Neural cell (in vitro differentiated cells): Measurements from ENCODE around the gene ALS2CL. TPM values are rescaled to one million over a fixed set of nuclear protein-coding genes. Genes with fewer than 3 reads are reported as not detected.

Experiments
- H2AFZ ChIP-seq: fragments of 200-600, 300-800 bp; sonication (generic), shearing (Covaris generic); 2 replicates; pipeline ENCODE4 v1.6.0; 2014; ENCODE audit warnings: low read depth, mild to moderate bottlenecking, antibody characterized with exemption, low read length, moderate library complexity
- H3F3A ChIP-seq: fragments of 200-600 bp; shearing (Covaris generic); 2 replicates; pipeline ENCODE4 v1.6.1; 2016; ENCODE audit warnings: mild to moderate bottlenecking, moderate library complexity, mixed read lengths, antibody characterized with exemption, low read length; ENCODE audit not compliant: insufficient read depth, poor library complexity, severe bottlenecking
- H3K27ac ChIP-seq: fragments of 200-600, 300-800 bp; sonication (generic), shearing (Covaris generic); 2 replicates; pipeline ENCODE4 v1.5.1; 2014; ENCODE audit warnings: mild to moderate bottlenecking, low read length, moderate library complexity
- H3K27me3 ChIP-seq: fragments of 300-800, 200-600 bp; sonication (generic), shearing (Covaris generic); 2 replicates; pipeline ENCODE4 v1.6.0; 2014; ENCODE audit warnings: mild to moderate bottlenecking, low read depth, low read length, moderate library complexity; ENCODE audit not compliant: insufficient read depth
- H3K36me3 ChIP-seq: fragments of 300-800, 200-600 bp; sonication (generic), shearing (Covaris generic); 2 replicates; pipeline ENCODE4 v1.5.1; 2014; ENCODE audit warnings: mild to moderate bottlenecking, antibody characterized with exemption, low read length, moderate library complexity; ENCODE audit not compliant: insufficient read depth
- H3K4me2 ChIP-seq: fragments of 300-800, 200-600 bp; sonication (generic), shearing (Covaris generic); 2 replicates; pipeline ENCODE4 v1.6.0; 2014; ENCODE audit warnings: mild to moderate bottlenecking, low read length
- H3K4me3 ChIP-seq: fragments of 300-800, 200-600 bp; sonication (generic), shearing (Covaris generic); 2 replicates; pipeline ENCODE4 v1.5.1; 2014; ENCODE audit warnings: mild to moderate bottlenecking, low read length, moderate library complexity
- H3K79me2 ChIP-seq: fragments of 200-600 bp; shearing (Covaris generic); replicated peaks from 2 replicates; pipeline ENCODE4 v1.6.0; 2014; ENCODE audit warnings: mild to moderate bottlenecking, low read length, moderate library complexity; ENCODE audit not compliant: insufficient read depth
- H3K9ac ChIP-seq: fragments of 300-800, 200-600 bp; sonication (generic), shearing (Covaris generic); 2 replicates; pipeline ENCODE4 v1.6.1; 2016; ENCODE audit warnings: mild to moderate bottlenecking, low read length, mixed read lengths
- H3K9me2 ChIP-seq: fragments of 200-600 bp; shearing (Covaris generic); 2 replicates; pipeline ENCODE4 v1.6.1; 2016; ENCODE audit warnings: mild to moderate bottlenecking, low read length, mixed read lengths; ENCODE audit not compliant: insufficient read depth
- H3K9me3 ChIP-seq: fragments of 200-600, 300-800 bp; sonication (generic), shearing (Covaris generic); 2 replicates; pipeline ENCODE4 v1.6.1; 2016; ENCODE audit warnings: mild to moderate bottlenecking, mixed run types, low read length, moderate library complexity, mixed read lengths
- H4K20me1 ChIP-seq: fragments of 200-600 bp; shearing (Covaris generic); 2 replicates; pipeline ENCODE4 v1.6.1; 2016; ENCODE audit warnings: mild to moderate bottlenecking, mixed run types; ENCODE audit not compliant: insufficient read depth
- EP300 ChIP-seq: fragments of 450-650 bp; conservative IDR thresholded peaks from 2 replicates; pipeline ENCODE4 v1.6.1; 2014; ENCODE audit warnings: antibody characterized with exemption, mild to moderate bottlenecking, moderate library complexity; ENCODE audit not compliant: poor library complexity, severe bottlenecking
- EZH2 ChIP-seq: fragments of 200-600, 300-800 bp; shearing (Covaris generic), sonication (generic); IDR thresholded peaks from 2 replicates; pipeline ENCODE4 v1.6.1; 2014; ENCODE audit warnings: antibody characterized with exemption, low read length, borderline replicate concordance, mild to moderate bottlenecking; ENCODE audit not compliant: insufficient read depth, poor library complexity, severe bottlenecking
- MXI1 ChIP-seq: fragments of 450-650 bp; conservative IDR thresholded peaks from 2 replicates; pipeline ENCODE4 v1.6.1; 2014; ENCODE audit warnings: antibody characterized with exemption, mild to moderate bottlenecking; ENCODE audit not compliant: poor library complexity, severe bottlenecking
- POLR2AphosphoS5 ChIP-seq: IDR thresholded peaks from 2 replicates; pipeline ENCODE4 v1.6.1; 2012
- RAD21 ChIP-seq: fragments of 450-650 bp; conservative IDR thresholded peaks from 2 replicates; pipeline ENCODE4 v1.6.1; 2014; ENCODE audit warnings: antibody characterized with exemption, mild to moderate bottlenecking, moderate library complexity
- SMC3 ChIP-seq: fragments of 450-650 bp; conservative IDR thresholded peaks from 2 replicates; pipeline ENCODE4 v1.6.1; 2014; ENCODE audit warnings: antibody characterized with exemption, mild to moderate bottlenecking, moderate library complexity; ENCODE audit not compliant: poor library complexity
- TAF1 ChIP-seq: IDR thresholded peaks from 2 replicates; pipeline ENCODE4 v1.6.1; 2012; ENCODE audit warnings: low read depth
- polyA plus RNA-seq: library from polyadenylated mRNA; depleted of rRNA; stranded (reverse); fragments of >200 nt; gene quantifications from 2 replicates; pipeline ENCODE4 v1.2.3, GENCODE V29; 2014
- TF ChIP-seq, protein P1 (sequence below): fragments of 450-650 bp; IDR thresholded peaks from 2 replicates; pipeline ENCODE4 v1.5.1; 2014; ENCODE audit warnings: antibody characterized with exemption, mild to moderate bottlenecking, moderate library complexity; ENCODE audit not compliant: poor library complexity, severe bottlenecking
- TF ChIP-seq, protein P2 (sequence below): IDR thresholded peaks from 2 replicates; pipeline ENCODE4 v1.6.1; 2012; ENCODE audit warnings: borderline replicate concordance

The ALS2CL gene
- polyA plus RNA-seq, 1 donor from 2014 or later = 0.11 TPM

DNA sequence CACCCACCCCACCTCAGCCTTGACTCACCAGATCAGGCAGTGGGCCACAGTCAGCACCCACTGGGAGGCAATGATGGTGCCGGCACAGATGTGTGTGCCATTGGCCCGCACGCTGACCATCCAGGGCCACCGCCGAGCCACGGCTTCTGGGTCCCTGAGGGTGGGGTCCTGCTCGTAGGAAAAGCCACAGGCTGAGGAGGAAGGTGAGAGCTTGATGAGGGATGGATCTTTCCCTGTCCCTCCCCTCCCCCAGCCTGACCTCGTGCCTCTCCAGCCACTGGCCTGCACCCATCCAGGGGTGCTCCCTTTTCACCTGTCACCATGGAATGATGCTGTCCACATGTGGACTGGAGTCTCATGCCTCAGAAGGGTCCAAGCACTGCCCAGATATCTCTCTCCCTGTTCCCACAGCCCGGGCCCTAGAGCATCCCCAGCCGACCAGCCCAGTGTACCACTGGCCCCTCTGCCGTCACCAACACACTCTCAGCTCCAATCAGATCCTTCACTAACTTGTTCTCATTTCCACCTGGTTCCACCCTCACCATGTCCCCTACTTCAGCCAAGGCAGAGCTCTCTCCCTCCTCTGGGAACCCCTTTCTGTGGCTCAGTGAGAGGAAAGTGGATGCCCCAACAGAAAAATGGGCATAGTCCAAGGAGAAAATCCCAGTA lies 22.2 kb upstream of the ALS2CL start:
- H2AFZ ChIP-seq = no peak overlapping the region
- no peak overlapping the region for H3K27ac ChIP-seq
- H3K9me3 ChIP-seq = no peaks in the 10 kb centered on the region
- no peak overlapping the region for H3K9ac ChIP-seq
- no peaks in the 10 kb centered on the region for H3K79me2 ChIP-seq
- H3K4me3 ChIP-seq = no peak overlapping the region
- no peaks in the 10 kb centered on the region for H3K9me2 ChIP-seq
- no peaks in the 10 kb centered on the region for H3K36me3 ChIP-seq
- no peaks in the 10 kb centered on the region for H3F3A ChIP-seq
- no peak overlapping the region for H3K4me2 ChIP-seq
- H4K20me1 ChIP-seq = no peaks in the 10 kb centered on the region
- TF ChIP-seq, protein P1, sequence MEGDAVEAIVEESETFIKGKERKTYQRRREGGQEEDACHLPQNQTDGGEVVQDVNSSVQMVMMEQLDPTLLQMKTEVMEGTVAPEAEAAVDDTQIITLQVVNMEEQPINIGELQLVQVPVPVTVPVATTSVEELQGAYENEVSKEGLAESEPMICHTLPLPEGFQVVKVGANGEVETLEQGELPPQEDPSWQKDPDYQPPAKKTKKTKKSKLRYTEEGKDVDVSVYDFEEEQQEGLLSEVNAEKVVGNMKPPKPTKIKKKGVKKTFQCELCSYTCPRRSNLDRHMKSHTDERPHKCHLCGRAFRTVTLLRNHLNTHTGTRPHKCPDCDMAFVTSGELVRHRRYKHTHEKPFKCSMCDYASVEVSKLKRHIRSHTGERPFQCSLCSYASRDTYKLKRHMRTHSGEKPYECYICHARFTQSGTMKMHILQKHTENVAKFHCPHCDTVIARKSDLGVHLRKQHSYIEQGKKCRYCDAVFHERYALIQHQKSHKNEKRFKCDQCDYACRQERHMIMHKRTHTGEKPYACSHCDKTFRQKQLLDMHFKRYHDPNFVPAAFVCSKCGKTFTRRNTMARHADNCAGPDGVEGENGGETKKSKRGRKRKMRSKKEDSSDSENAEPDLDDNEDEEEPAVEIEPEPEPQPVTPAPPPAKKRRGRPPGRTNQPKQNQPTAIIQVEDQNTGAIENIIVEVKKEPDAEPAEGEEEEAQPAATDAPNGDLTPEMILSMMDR = no peak
- no peak for TF ChIP-seq SMC3
- TF ChIP-seq, protein P2, sequence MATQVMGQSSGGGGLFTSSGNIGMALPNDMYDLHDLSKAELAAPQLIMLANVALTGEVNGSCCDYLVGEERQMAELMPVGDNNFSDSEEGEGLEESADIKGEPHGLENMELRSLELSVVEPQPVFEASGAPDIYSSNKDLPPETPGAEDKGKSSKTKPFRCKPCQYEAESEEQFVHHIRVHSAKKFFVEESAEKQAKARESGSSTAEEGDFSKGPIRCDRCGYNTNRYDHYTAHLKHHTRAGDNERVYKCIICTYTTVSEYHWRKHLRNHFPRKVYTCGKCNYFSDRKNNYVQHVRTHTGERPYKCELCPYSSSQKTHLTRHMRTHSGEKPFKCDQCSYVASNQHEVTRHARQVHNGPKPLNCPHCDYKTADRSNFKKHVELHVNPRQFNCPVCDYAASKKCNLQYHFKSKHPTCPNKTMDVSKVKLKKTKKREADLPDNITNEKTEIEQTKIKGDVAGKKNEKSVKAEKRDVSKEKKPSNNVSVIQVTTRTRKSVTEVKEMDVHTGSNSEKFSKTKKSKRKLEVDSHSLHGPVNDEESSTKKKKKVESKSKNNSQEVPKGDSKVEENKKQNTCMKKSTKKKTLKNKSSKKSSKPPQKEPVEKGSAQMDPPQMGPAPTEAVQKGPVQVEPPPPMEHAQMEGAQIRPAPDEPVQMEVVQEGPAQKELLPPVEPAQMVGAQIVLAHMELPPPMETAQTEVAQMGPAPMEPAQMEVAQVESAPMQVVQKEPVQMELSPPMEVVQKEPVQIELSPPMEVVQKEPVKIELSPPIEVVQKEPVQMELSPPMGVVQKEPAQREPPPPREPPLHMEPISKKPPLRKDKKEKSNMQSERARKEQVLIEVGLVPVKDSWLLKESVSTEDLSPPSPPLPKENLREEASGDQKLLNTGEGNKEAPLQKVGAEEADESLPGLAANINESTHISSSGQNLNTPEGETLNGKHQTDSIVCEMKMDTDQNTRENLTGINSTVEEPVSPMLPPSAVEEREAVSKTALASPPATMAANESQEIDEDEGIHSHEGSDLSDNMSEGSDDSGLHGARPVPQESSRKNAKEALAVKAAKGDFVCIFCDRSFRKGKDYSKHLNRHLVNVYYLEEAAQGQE = no peak
- no peak for TF ChIP-seq TAF1
- no peak for TF ChIP-seq MXI1
- TF ChIP-seq EZH2 = no peak
- no peak for TF ChIP-seq RAD21
- no peak for TF ChIP-seq POLR2AphosphoS5
- TF ChIP-seq EP300 = no peak
- H3K27me3 ChIP-seq = no peaks in the 10 kb centered on the region

- Histone ChIP-seq H3K4me2 (no peak overlapping the region), H2AFZ (no peak overlapping the region), H3K27ac (no peak overlapping the region), H3F3A (no peaks in the 10 kb centered on the region), H3K9ac (no peak overlapping the region), H4K20me1 (no peaks in the 10 kb centered on the region), H3K27me3 (no peaks in the 10 kb centered on the region), H3K9me3 (no peaks in the 10 kb centered on the region), H3K9me2 (no peaks in the 10 kb centered on the region), H3K4me3 (no peak overlapping the region), H3K36me3 (no peaks in the 10 kb centered on the region), H3K79me2 (no peaks in the 10 kb centered on the region)
- TF ChIP-seq RAD21 (no peak), POLR2AphosphoS5 (no peak)
- TF ChIP-seq, protein P1 = no peak
Measured at GRCh38 chr3:46714728-46715506, 21.4 kb upstream of the ALS2CL start.
